RWPE2 (cell line): ENCODE data around the gene SLC4A3.

ENCODE experiments used
- ATAC-seq: fragments of 200-7000 bp; cut with Tn5 transposase; 3 replicates; pipeline ENCODE4 v1.9.1; 2021; ENCODE audit warnings: low read depth
- DNase-seq: peaks from one replicate; pipeline ENCODE4 v3.0.0-alpha.2; 2020; ENCODE audit warnings: low spot score
- H3K27ac ChIP-seq: fragments of 450-650 bp; 2 replicates; pipeline ENCODE4 v1.5.1; 2017; ENCODE audit warnings: mild to moderate bottlenecking; ENCODE audit not compliant: poor library complexity, severe bottlenecking
- H3K27me3 ChIP-seq: fragments of 250-450 bp; sonication (Bioruptor Pico); 2 replicates; pipeline ENCODE4 v1.5.1; 2021; ENCODE audit warnings: mild to moderate bottlenecking, moderate library complexity; ENCODE audit not compliant: insufficient read depth, poor library complexity, severe bottlenecking
- H3K36me3 ChIP-seq: fragments of 250-450 bp; sonication (Bioruptor Pico); 2 replicates; pipeline ENCODE4 v1.5.1; 2020; ENCODE audit warnings: low read depth, mild to moderate bottlenecking, moderate library complexity
- H3K4me1 ChIP-seq: fragments of 250-450 bp; sonication (Bioruptor Pico); 2 replicates; pipeline ENCODE4 v1.5.1; 2021; ENCODE audit warnings: mild to moderate bottlenecking, moderate library complexity; ENCODE audit not compliant: insufficient read depth, poor library complexity, severe bottlenecking
- H3K4me3 ChIP-seq: fragments of 250-450 bp; sonication (Bioruptor Pico); 2 replicates; pipeline ENCODE4 v1.5.1; 2021; ENCODE audit warnings: mild to moderate bottlenecking, moderate library complexity; ENCODE audit not compliant: severe bottlenecking
- H3K9me3 ChIP-seq: fragments of 250-450 bp; sonication (Bioruptor Pico); 2 replicates; pipeline ENCODE4 v1.5.1; 2021; ENCODE audit warnings: mild to moderate bottlenecking, moderate library complexity; ENCODE audit not compliant: severe bottlenecking
- CTCF ChIP-seq: fragments of 450-650 bp; IDR thresholded peaks from one replicate; pipeline ENCODE4 v1.5.1; 2017; ENCODE audit warnings: mild to moderate bottlenecking, moderate library complexity; ENCODE audit not compliant: poor library complexity, severe bottlenecking

The SLC4A3 gene

GRCh38 chr2:219627103-219628100 is at the start of gene SLC4A3:
Gene SLC4A3, plus strand, starts transcription at chr2:219627630. Its CDS starts 363 bp downstream, at chr2:219627993.
- DNase-seq (no peak), ATAC-seq (peak; percentile 70)
- peak within 1 kb of the TSS; percentile 36 for H3K27ac ChIP-seq
- H3K27me3 ChIP-seq, result no peaks in the 10 kb centered on the region
- peaks cover 3% of the 10 kb centered on the region for H3K4me1 ChIP-seq
- H3K4me3 ChIP-seq, result peak within 1 kb of the TSS; percentile 56
- H3K36me3 ChIP-seq, result no peaks in the 10 kb centered on the region
- no peaks in the 10 kb centered on the region for H3K9me3 ChIP-seq
- TF ChIP-seq CTCF, result peak; percentile 36

GRCh38 chr2:219578811-219579613 is 48.4 kb upstream of the SLC4A3 start:
- Histone ChIP-seq H3K4me1 (no peaks in the 10 kb centered on the region), H3K9me3 (no peaks in the 10 kb centered on the region), H3K27me3 (no peaks in the 10 kb centered on the region), H3K4me3 (no peak overlapping the region), H3K36me3 (no peaks in the 10 kb centered on the region), H3K27ac (no peak overlapping the region)
- no peak for ATAC-seq
- no peak for TF ChIP-seq CTCF
- DNase-seq, result no peak

- DNase-seq (no peak), ATAC-seq (no peak)
- no peak overlapping the region for H3K27ac ChIP-seq
- H3K4me1 ChIP-seq, result no peaks in the 10 kb centered on the region
- H3K27me3 ChIP-seq, result no peaks in the 10 kb centered on the region
- H3K9me3 ChIP-seq, result no peaks in the 10 kb centered on the region
- no peaks in the 10 kb centered on the region for H3K36me3 ChIP-seq
- H3K4me3 ChIP-seq, result no peak overlapping the region
- TF ChIP-seq CTCF, result no peak
These were observed 46.1 kb upstream of the SLC4A3 start for GRCh38 chr2:219581346-219581745.

- no peak overlapping the region for H3K27ac ChIP-seq
- ATAC-seq (no peak), DNase-seq (no peak)
- no peaks in the 10 kb centered on the region for H3K4me1 ChIP-seq
- no peak for TF ChIP-seq CTCF
- H3K27me3 ChIP-seq, result no peaks in the 10 kb centered on the region
- no peak overlapping the region for H3K4me3 ChIP-seq
- H3K9me3 ChIP-seq, result no peaks in the 10 kb centered on the region
- no peaks in the 10 kb centered on the region for H3K36me3 ChIP-seq
These were observed 36.3 kb upstream of the SLC4A3 start for GRCh38 chr2:219591091-219591490.
